Frontal cortex (tissue), 4 donors: ENCODE measurements around the gene TBX5. TPM values are rescaled to one million over a fixed set of nuclear protein-coding genes. Genes with fewer than 3 reads are reported as not detected.

Source experiments
- DNase-seq, 2 donors: peaks; one replicate each; pipeline ENCODE4 v3.0.0; 2012; ENCODE audit warnings: low spot score in 2 of 2
- FAIRE-seq: peaks from 2 replicates; lab custom pipeline; 2012; peaks lifted over from hg19 to GRCh38; lab: Jason Lieb, UNC
- total RNA-seq: library from RNA; depleted of rRNA; stranded (reverse); fragments of >200 nt; gene quantifications from one replicate; pipeline ENCODE4 v1.2.3, GENCODE V29; 2014
- donor health status: control.
- donor health status: control.
- donor health status: control.

The TBX5 gene
- total RNA-seq, 1 donor from 2014 or later: not detected

GRCh38 chr12:114406984-114407841, 1.3 kb upstream of the TBX5 start:
- no peak for FAIRE-seq
- peak in 1 of 2 donors; percentile 17 for DNase-seq

GRCh38 chr12:114406316-114406983, 506 bp upstream of the TBX5 start:
- FAIRE-seq: no peak
- DNase-seq: peak in 1 of 2 donors; percentile 25

- FAIRE-seq: no peak
- DNase-seq: peak in 1 of 2 donors; percentile 18
Observed at GRCh38 chr12:114404926-114405518, 922 bp downstream of the TBX5 start.

- FAIRE-seq (no peak), DNase-seq (peak in 1 of 2 donors; percentile 37)
Observed at GRCh38 chr12:114404083-114404925, 1.6 kb downstream of the TBX5 start.

GRCh38 chr12:114403690-114404066, 2.3 kb downstream of the TBX5 start:
- FAIRE-seq (no peak), DNase-seq (peak in 1 of 2 donors; percentile 15)

GRCh38 chr12:114403011-114403689, 2.8 kb downstream of the TBX5 start:
- FAIRE-seq (no peak), DNase-seq (peak in 1 of 2 donors; percentile 17)

- DNase-seq (no peak), FAIRE-seq (no peak)
Observed at GRCh38 chr12:114402084-114402717, 3.7 kb downstream of the TBX5 start.

- FAIRE-seq: no peak
- no peak for DNase-seq
Observed at GRCh38 chr12:114401328-114402083, 4.4 kb downstream of the TBX5 start.

- FAIRE-seq (no peak), DNase-seq (no peak)
Observed at GRCh38 chr12:114400925-114401324, 5.0 kb downstream of the TBX5 start.

- DNase-seq (no peak), FAIRE-seq (no peak)
Observed at GRCh38 chr12:114400361-114400811, 5.6 kb downstream of the TBX5 start.

GRCh38 chr12:114399664-114400211, 6.2 kb downstream of the TBX5 start:
- DNase-seq (no peak), FAIRE-seq (no peak)

GRCh38 chr12:114397978-114398881, 7.7 kb downstream of the TBX5 start:
- DNase-seq: no peak
- no peak for FAIRE-seq

GRCh38 chr12:114396869-114397719, 8.8 kb downstream of the TBX5 start:
- DNase-seq (no peak), FAIRE-seq (no peak)

- FAIRE-seq (no peak), DNase-seq (no peak)
Observed at GRCh38 chr12:114396153-114396868, 9.6 kb downstream of the TBX5 start.

GRCh38 chr12:114395755-114396152, 10.2 kb downstream of the TBX5 start:
- FAIRE-seq (no peak), DNase-seq (no peak)
